ENCODE results near the gene AKAP11.
A peak's percentile ranks its signal among the peaks of the same experiment; 100 is the strongest.

Gene AKAP11

GRCh38 chr13:42272804-42273175 lies 838 bp downstream of the AKAP11 start:
- DNase-seq (no peak), ATAC-seq (no peak)

- ATAC-seq (no peak), DNase-seq (no peak)
Measured at GRCh38 chr13:42274386-42275097, 2.6 kb downstream of the AKAP11 start.

- no peak for DNase-seq
- ATAC-seq: no peak
Measured at GRCh38 chr13:42275098-42275471, 3.1 kb downstream of the AKAP11 start.

- ATAC-seq: peak; percentile 41
- DNase-seq: no peak
Measured at GRCh38 chr13:42275506-42275905, 3.6 kb downstream of the AKAP11 start.

- DNase-seq (no peak), ATAC-seq (no peak)
Measured at GRCh38 chr13:42276683-42277082, 4.7 kb downstream of the AKAP11 start.

- DNase-seq (no peak), ATAC-seq (no peak)
Measured at GRCh38 chr13:42277618-42278276, 5.8 kb downstream of the AKAP11 start.

GRCh38 chr13:42279080-42279479 lies 7.1 kb downstream of the AKAP11 start:
- DNase-seq: peak; percentile 33
- ATAC-seq: peak; percentile 34

DNA sequence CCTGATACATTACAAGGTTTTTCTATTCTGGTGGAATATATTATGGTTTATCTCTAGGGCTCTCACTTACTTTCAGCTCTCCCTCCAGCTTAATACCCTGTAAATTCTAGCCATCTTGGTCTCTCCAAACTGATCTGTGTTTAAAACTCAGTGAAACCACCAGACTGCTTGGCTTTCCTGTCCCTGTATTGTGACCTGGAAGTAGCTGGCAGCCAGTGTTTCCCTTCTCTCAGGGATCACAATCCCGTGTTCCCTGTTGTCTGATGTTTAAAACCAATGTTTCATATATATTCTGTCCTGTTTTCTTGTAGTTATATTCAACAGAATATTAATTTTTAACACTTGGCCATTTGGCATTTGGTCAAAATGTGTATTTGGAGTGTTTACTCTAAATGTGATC lies 8.0 kb downstream of the AKAP11 start:
- ATAC-seq (no peak), DNase-seq (no peak)

DNA sequence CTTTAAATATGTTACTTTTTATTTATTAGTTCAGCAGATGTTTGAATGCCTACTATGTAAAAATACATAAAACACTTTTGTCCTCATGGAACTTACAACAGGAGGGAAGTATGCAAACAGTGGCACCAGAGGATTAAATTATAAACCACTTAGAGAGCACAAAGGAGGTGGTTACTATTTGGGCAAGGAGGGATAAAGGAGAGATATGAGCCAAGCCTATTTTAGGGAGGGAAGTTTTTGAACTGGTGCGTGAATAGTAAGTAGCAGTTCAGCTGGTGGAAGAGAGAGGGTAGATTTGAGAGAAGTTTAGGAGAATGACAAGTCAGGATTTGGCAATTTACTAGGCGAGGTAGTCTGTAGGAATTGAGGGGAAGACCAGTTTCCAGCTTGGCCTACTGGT lies 8.6 kb downstream of the AKAP11 start:
- ATAC-seq: no peak

DNA sequence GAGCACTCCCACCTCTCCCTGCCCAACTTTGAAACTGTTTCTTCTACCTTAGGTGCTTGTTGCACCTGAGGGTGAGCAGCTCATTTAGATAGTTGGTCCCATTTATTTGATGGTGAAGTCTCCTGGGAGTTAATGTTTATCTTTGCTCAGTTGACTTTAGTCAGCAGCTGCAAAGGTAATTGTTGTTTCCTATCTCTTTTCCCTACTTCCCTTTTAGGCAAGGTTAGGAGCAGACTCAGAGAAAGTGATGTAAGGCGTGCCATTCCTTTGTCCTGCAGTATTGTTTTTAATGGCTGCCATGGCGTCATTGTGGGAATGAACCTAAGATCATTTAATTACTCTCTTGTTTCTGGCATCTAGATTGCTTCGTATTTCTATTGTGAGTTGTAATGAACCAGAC lies 11.6 kb downstream of the AKAP11 start:
- no peak for DNase-seq
- ATAC-seq: no peak

More for the DNA sequence above, 8.6 kb downstream of the AKAP11 start:
- DNase-seq: no peak

GRCh38 chr13:42284068-42284467 lies 12.1 kb downstream of the AKAP11 start:
- no peak for ATAC-seq
- no peak for DNase-seq

GRCh38 chr13:42298392-42298791 lies 26.4 kb downstream of the AKAP11 start:
- DNase-seq (no peak), ATAC-seq (no peak)

DNA sequence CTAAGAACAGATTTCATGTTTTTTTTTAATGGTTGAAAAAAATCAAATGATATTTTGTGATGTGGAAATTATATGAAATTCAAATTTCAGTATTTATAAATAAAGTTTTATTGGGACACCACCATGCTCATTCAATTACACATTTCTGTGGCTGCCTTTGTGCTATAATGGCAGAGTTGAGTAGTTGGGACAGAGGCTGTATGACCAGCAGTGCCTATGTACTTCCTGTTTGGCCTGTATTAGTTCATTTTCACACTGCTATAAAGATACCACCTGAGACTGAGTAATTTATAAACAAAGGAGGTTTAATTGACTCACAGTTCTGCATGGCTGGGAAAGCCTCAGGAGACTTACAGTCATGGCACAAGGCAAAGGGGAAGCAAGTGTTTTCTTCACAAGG lies 33.6 kb downstream of the AKAP11 start:
- ATAC-seq: peak; percentile 55
- no peak for DNase-seq

- DNase-seq (no peak), ATAC-seq (no peak)
Measured at GRCh38 chr13:42307461-42307860, 35.5 kb downstream of the AKAP11 start.

GRCh38 chr13:42312817-42313431 lies 41.0 kb downstream of the AKAP11 start:
- ATAC-seq (peak; percentile 40), DNase-seq (no peak)

DNA sequence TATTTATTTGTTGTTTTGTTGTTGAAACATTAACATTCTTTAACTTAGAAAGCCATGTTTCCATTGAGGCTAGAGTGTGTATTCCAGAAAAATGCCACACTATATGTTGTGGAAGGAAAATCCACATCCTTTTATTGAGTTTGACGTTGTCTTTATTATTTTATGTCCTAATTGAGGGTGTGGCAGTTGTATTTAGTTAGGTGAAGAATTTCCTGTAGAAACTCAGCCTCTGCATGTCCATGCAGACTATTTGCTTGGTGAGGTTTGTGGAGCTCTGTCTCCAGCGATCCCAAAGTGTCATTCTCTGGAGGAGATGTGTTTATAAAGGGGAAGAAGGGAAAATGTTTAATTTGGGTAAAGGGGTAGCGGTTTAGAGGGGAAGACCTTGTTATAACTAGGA lies 46.6 kb downstream of the AKAP11 start:
- DNase-seq (no peak), ATAC-seq (no peak)

GRCh38 chr13:42320375-42320787 lies 48.4 kb downstream of the AKAP11 start:
- DNase-seq: no peak
- no peak for ATAC-seq

GRCh38 chr13:42322806-42323205 lies 50.9 kb downstream of the AKAP11 start:
- DNase-seq: no peak

DNA sequence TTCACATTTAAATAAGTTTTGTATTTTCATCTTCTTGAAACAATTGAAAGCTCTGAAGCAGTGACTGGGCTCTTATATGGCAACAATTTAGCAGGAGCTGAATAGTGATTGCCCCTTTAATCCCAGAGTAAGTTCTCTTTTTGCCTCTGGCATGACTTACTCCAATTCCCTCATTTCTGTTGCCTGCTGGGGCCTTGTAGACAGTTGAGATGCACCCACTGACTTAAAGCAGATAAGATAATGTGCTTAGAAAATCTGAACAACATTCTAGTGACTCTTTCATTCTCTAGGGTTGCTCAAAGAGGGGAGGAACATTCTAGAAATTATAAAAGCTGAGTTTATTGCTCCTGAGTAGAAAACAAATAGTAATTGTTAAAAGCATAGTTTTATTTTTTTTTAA lies 52.8 kb downstream of the AKAP11 start:
- no peak for DNase-seq
- ATAC-seq: no peak

More at GRCh38 chr13:42322806-42323205, 50.9 kb downstream of the AKAP11 start:
- no peak for ATAC-seq

- DNase-seq (no peak), ATAC-seq (no peak)
Measured at GRCh38 chr13:42327725-42328124, 55.8 kb downstream of the AKAP11 start.

DNA sequence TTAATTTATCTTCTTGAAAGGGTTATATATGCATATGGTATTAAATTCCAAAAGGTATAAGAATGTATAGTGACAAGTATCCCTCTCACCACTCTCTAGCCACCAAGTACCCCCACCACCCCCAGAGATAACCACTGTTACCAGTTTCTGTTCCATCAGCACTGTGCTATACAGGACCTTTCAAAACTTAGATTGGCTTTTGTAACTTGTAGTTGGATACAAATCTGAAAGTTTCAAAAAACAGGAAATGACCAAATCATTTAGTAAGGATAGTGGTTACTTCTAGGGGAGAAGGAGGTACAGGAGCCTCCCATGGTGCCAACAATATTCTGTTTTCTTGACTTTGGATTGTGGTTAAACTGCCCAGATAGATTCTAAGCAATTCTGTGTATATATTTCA lies 56.7 kb downstream of the AKAP11 start:
- ATAC-seq: peak; percentile 74
- no peak for DNase-seq

DNA sequence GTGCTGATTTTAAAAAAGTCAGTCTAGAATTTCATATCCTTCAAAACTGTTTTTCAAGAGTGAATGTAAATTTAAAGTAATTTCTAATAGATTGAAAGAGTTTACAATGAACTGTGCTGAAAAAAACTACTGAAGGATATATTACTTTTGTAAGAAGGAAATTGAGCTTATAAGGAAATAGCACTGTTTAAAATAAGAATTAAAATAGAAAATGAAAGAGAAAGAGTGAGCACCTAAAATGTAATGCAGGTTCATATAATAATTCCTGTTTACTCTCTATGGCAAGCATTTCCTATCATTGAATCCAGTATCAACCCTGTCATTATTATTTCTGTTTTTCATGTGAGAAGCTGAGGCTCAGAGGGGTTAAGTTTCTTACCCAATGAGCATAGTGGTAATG lies 57.3 kb downstream of the AKAP11 start:
- ATAC-seq: no peak
- no peak for DNase-seq

DNA sequence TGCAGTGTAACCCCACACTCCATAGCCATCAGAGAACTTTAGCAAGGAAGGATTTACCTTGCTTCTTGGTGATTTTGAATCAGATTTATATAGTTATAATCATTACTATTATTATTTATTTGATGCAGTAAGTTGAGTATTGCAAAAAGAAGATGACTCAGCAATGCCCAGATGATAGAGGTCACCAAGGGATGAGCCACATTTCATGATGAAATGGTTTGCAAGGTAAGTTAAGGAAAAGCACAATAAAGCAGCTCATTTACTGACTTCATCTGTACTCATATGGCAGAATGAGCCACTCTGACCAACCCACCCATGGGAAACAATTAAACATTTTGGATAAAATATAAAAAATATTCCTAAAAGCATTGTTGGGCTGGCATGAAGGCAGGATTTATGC lies 59.1 kb downstream of the AKAP11 start:
- no peak for DNase-seq
- ATAC-seq: no peak

All from stimulated activated naive CD8-positive, alpha-beta T cell treated with anti-CD3 and anti-CD28 coated beads, Interleukin-15, Interleukin-2, amounts not matched to agents 100 U/mL and 50 U/mL, for 24 hours (primary cell).